Measurements from ENCODE around the gene TM4SF4.

TM4SF4 gene

GRCh38 chr3:149536429-149536828, 61.9 kb downstream of the TM4SF4 start:
- Histone ChIP-seq H3K4me2 (no peak overlapping the region), H2AFZ (ENCODE audit: low read depth) (no peak overlapping the region), H3K36me3 (ENCODE audit: insufficient read depth) (no peaks in the 10 kb centered on the region), H3K79me2 (ENCODE audit: insufficient read depth, low read depth) (no peaks in the 10 kb centered on the region), H3K4me3 (IDR thresholded peaks at IDR 0.05; ENCODE audit: insufficient read depth, low read depth, low read length) (no peak overlapping the region), H3K27me3 (ENCODE audit: insufficient read depth, low read depth) (no peaks in the 10 kb centered on the region), H3K27ac (no peak overlapping the region), H3K9ac (no peak overlapping the region), H3K4me1 (ENCODE audit: low read depth, poor library complexity, severe bottlenecking) (peaks cover 9% of the 10 kb centered on the region), H4K20me1 (ENCODE audit: insufficient read depth) (no peaks in the 10 kb centered on the region)
- TF ChIP-seq CTCF (conservative IDR thresholded peaks at IDR 0.05; ENCODE audit: low read depth, low read length): no peak

DNA sequence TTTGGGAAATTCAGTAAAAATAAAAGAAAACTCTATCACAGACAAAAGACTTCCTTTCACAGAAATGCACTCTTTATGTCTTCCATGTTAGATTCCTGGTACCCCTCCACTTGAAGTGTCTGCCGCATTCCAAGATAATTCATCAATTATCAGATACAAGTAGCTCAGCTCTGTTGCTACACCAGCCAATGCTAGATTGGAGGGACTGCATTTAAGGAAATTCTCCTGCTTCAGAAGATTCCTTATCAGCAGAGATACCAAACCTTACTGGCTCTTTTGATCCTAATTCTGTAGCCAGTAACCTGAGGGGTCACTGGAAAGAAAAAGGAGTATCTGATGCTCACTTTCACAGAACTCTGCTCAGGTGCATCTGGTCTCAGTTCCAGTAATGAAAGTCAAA, 63.9 kb downstream of the TM4SF4 start:
- no peak overlapping the region for H3K4me2 ChIP-seq
- no peak overlapping the region for H3K27ac ChIP-seq
- no peak for TF ChIP-seq CTCF (conservative IDR thresholded peaks at IDR 0.05; ENCODE audit: low read depth, low read length)
- H3K4me3 ChIP-seq (IDR thresholded peaks at IDR 0.05; ENCODE audit: insufficient read depth, low read depth, low read length): no peak overlapping the region
- H2AFZ ChIP-seq (ENCODE audit: low read depth): no peak overlapping the region
- no peak overlapping the region for H3K9ac ChIP-seq
- no peaks in the 10 kb centered on the region for H3K79me2 ChIP-seq (ENCODE audit: insufficient read depth, low read depth)
- H4K20me1 ChIP-seq (ENCODE audit: insufficient read depth): no peaks in the 10 kb centered on the region
- H3K4me1 ChIP-seq (ENCODE audit: low read depth, poor library complexity, severe bottlenecking): no peaks in the 10 kb centered on the region
- H3K27me3 ChIP-seq (ENCODE audit: insufficient read depth, low read depth): no peaks in the 10 kb centered on the region
- no peaks in the 10 kb centered on the region for H3K36me3 ChIP-seq (ENCODE audit: insufficient read depth)

GRCh38 chr3:149541091-149541491, 66.6 kb downstream of the TM4SF4 start:
- H3K9ac ChIP-seq: no peak overlapping the region
- H3K36me3 ChIP-seq (ENCODE audit: insufficient read depth): no peaks in the 10 kb centered on the region
- H3K79me2 ChIP-seq (ENCODE audit: insufficient read depth, low read depth): no peaks in the 10 kb centered on the region
- H4K20me1 ChIP-seq (ENCODE audit: insufficient read depth): no peaks in the 10 kb centered on the region
- TF ChIP-seq CTCF (conservative IDR thresholded peaks at IDR 0.05; ENCODE audit: low read depth, low read length): no peak
- H3K27me3 ChIP-seq (ENCODE audit: insufficient read depth, low read depth): no peaks in the 10 kb centered on the region
- H2AFZ ChIP-seq (ENCODE audit: low read depth): no peak overlapping the region
- no peak overlapping the region for H3K27ac ChIP-seq
- H3K4me1 ChIP-seq (ENCODE audit: low read depth, poor library complexity, severe bottlenecking): no peaks in the 10 kb centered on the region
- no peak overlapping the region for H3K4me3 ChIP-seq (IDR thresholded peaks at IDR 0.05; ENCODE audit: insufficient read depth, low read depth, low read length)
- no peak overlapping the region for H3K4me2 ChIP-seq

- no peak overlapping the region for H3K27ac ChIP-seq
- TF ChIP-seq CTCF (conservative IDR thresholded peaks at IDR 0.05; ENCODE audit: low read depth, low read length): no peak
- no peaks in the 10 kb centered on the region for H4K20me1 ChIP-seq (ENCODE audit: insufficient read depth)
- no peaks in the 10 kb centered on the region for H3K27me3 ChIP-seq (ENCODE audit: insufficient read depth, low read depth)
- no peak overlapping the region for H2AFZ ChIP-seq (ENCODE audit: low read depth)
- H3K9ac ChIP-seq: no peak overlapping the region
- no peaks in the 10 kb centered on the region for H3K79me2 ChIP-seq (ENCODE audit: insufficient read depth, low read depth)
- no peak overlapping the region for H3K4me3 ChIP-seq (IDR thresholded peaks at IDR 0.05; ENCODE audit: insufficient read depth, low read depth, low read length)
- no peaks in the 10 kb centered on the region for H3K4me1 ChIP-seq (ENCODE audit: low read depth, poor library complexity, severe bottlenecking)
- no peaks in the 10 kb centered on the region for H3K36me3 ChIP-seq (ENCODE audit: insufficient read depth)
- H3K4me2 ChIP-seq: no peak overlapping the region
Observed at GRCh38 chr3:149542375-149543312, 68.1 kb downstream of the TM4SF4 start.

All from KMS-11 (cell line).